HepG2 (cell line): ENCODE results near the gene ZNF556. TPM values are rescaled to one million over a fixed set of nuclear protein-coding genes. Genes with fewer than 3 reads are reported as not detected.

ENCODE experiments used
- ATF7 ChIP-seq, 2 experiments: fragments of 450-650 bp in 1 of 2; sonication (generic) in 1 of 2; formaldehyde crosslinking in 1 of 2; IDR thresholded peaks; 2 replicates each; pipeline versions ENCODE4 v1.4.0 to v1.6.1; 2016 to 2020; ENCODE audit warnings: antibody characterized with exemption in 1 of 2, mild to moderate bottlenecking in 1 of 2, missing genetic modification reagents in 1 of 2
- GFI1 ChIP-seq: sonication (generic); formaldehyde crosslinking; IDR thresholded peaks from 2 replicates; pipeline ENCODE4 v1.5.0; 2020; ENCODE audit warnings: missing genetic modification reagents, mild to moderate bottlenecking, borderline replicate concordance
- HMG20B ChIP-seq: conservative IDR thresholded peaks from 2 replicates; pipeline ENCODE4 v1.6.1; 2016; ENCODE audit warnings: missing genetic modification reagents, missing compliant biosample characterization
- IRF2 ChIP-seq: IDR thresholded peaks from 2 replicates; pipeline ENCODE4 v1.6.1; 2018; ENCODE audit warnings: missing genetic modification reagents, missing compliant biosample characterization
- KLF9 ChIP-seq: IDR thresholded peaks from 2 replicates; pipeline ENCODE4 v1.6.1; 2016; ENCODE audit warnings: low read depth
- NPAS2 ChIP-seq: sonication (generic); formaldehyde crosslinking; IDR thresholded peaks from 2 replicates; pipeline ENCODE4 v1.8.0; 2022; ENCODE audit warnings: mild to moderate bottlenecking, missing genetic modification reagents, borderline replicate concordance
- PTBP1 ChIP-seq: fragments of 200-400 bp; formaldehyde crosslinking; IDR thresholded peaks from 2 replicates; pipeline ENCODE4 v1.6.1; 2018; ENCODE audit warnings: low read length, low read depth; ENCODE audit not compliant: poor library complexity, severe bottlenecking
- SP2 ChIP-seq: sonication (generic); formaldehyde crosslinking; IDR thresholded peaks from 2 replicates; pipeline ENCODE4 v1.5.1; 2020; ENCODE audit warnings: mild to moderate bottlenecking, missing genetic modification reagents
- TOE1 ChIP-seq: sonication (generic); formaldehyde crosslinking; IDR thresholded peaks from 2 replicates; pipeline ENCODE4 v1.4.0; 2020; ENCODE audit warnings: mild to moderate bottlenecking, missing genetic modification reagents
- XRCC5 ChIP-seq: fragments of 200-400 bp; formaldehyde crosslinking; optimal IDR thresholded peaks from 2 replicates; pipeline ENCODE3; 2017; ENCODE audit warnings: mild to moderate bottlenecking, low read length
- ZBTB7A ChIP-seq: sonication (generic); formaldehyde crosslinking; IDR thresholded peaks from 2 replicates; pipeline ENCODE4 v1.8.0; 2022; ENCODE audit warnings: mild to moderate bottlenecking, missing genetic modification reagents
- ZMYM4 ChIP-seq: sonication (generic); formaldehyde crosslinking; IDR thresholded peaks from 2 replicates; pipeline ENCODE4 v1.8.1; 2023; ENCODE audit warnings: mild to moderate bottlenecking, missing genetic modification reagents
- ZNF10 ChIP-seq: sonication (generic); formaldehyde crosslinking; IDR thresholded peaks from 2 replicates; pipeline ENCODE4 v1.4.0; 2020; ENCODE audit warnings: mild to moderate bottlenecking, low read depth, missing genetic modification reagents, borderline replicate concordance
- ZNF296 ChIP-seq: sonication (generic); formaldehyde crosslinking; conservative IDR thresholded peaks from 2 replicates; pipeline ENCODE4 v1.5.0; 2020; ENCODE audit warnings: mild to moderate bottlenecking, missing genetic modification reagents
- ZNF703 ChIP-seq: sonication (generic); formaldehyde crosslinking; IDR thresholded peaks from 2 replicates; pipeline ENCODE4 v1.5.1; 2020; ENCODE audit warnings: missing genetic modification reagents, mild to moderate bottlenecking, moderate library complexity, borderline replicate concordance
- ZNF780A ChIP-seq: sonication (generic); formaldehyde crosslinking; IDR thresholded peaks from 2 replicates; pipeline ENCODE4 v1.8.0; 2022; ENCODE audit warnings: mild to moderate bottlenecking, missing genetic modification reagents, moderate library complexity
- polyA plus RNA-seq, 8 experiments: library from polyadenylated mRNA; depleted of rRNA in 3 of 8; stranded (reverse) in 7 of 8; unstranded in 1 of 8; fragments of >200 nt; fragmentation: Illumina TruSeq in 4 of 8; extraction: Trizol in 4 of 8; gene quantifications; 2 replicates each; pipeline versions ENCODE4 v1.2.1 to v1.2.3, GENCODE V29; 2011 to 2016; ENCODE audit warnings: low read depth in 4 of 8, missing spikeins in 1 of 8, mixed read lengths in 1 of 8; ENCODE audit not compliant: insufficient read depth in 1 of 8
- total RNA-seq, 5 experiments: library from RNA; depleted of rRNA; stranded (reverse); fragments of >200 nt; fragmentation: Illumina TruSeq; extraction: Trizol; gene quantifications; 2 replicates each; pipeline ENCODE4 v1.2.3, GENCODE V29; 2016; ENCODE audit warnings: low read depth in 1 of 5
- TF ChIP-seq, protein P1 (sequence below): sonication (generic); formaldehyde crosslinking; IDR thresholded peaks from 2 replicates; pipeline ENCODE4 v1.8.0; 2022; ENCODE audit warnings: low read depth, missing genetic modification reagents
- TF ChIP-seq, protein P2 (sequence below): sonication (generic); formaldehyde crosslinking; IDR thresholded peaks from 2 replicates; pipeline ENCODE4 v1.5.0; 2020; ENCODE audit warnings: missing genetic modification reagents, mild to moderate bottlenecking, borderline replicate concordance
- TF ChIP-seq, protein P3 (sequence below): sonication (generic); formaldehyde crosslinking; IDR thresholded peaks from 2 replicates; pipeline ENCODE4 v1.4.0; 2020; ENCODE audit warnings: missing genetic modification reagents, borderline replicate concordance

The ZNF556 gene
- total and polyA plus RNA-seq, 2 of the 13 experiments (the other 11 are each of a cell fraction or from before 2014, with no cell fraction given), result 4.2 to 28.6 TPM

GRCh38 chr19:2819540-2820111 lies 47.5 kb upstream of the ZNF556 start, which contains the start of gene ZNF554 (continued):
- TF ChIP-seq, protein P1, sequence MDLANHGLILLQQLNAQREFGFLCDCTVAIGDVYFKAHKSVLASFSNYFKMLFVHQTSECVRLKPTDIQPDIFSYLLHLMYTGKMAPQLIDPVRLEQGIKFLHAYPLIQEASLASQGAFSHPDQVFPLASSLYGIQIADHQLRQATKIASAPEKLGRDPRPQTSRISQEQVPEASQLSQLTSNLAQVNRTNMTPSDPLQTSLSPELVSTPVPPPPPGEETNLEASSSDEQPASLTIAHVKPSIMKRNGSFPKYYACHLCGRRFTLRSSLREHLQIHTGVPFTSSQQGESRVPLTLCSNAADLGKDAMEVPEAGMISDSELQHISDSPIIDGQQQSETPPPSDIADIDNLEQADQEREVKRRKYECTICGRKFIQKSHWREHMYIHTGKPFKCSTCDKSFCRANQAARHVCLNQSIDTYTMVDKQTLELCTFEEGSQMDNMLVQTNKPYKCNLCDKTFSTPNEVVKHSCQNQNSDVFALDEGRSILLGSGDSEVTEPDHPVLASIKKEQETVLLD (CRISPR knock-in tag), result no peak
- TF ChIP-seq, protein P2, sequence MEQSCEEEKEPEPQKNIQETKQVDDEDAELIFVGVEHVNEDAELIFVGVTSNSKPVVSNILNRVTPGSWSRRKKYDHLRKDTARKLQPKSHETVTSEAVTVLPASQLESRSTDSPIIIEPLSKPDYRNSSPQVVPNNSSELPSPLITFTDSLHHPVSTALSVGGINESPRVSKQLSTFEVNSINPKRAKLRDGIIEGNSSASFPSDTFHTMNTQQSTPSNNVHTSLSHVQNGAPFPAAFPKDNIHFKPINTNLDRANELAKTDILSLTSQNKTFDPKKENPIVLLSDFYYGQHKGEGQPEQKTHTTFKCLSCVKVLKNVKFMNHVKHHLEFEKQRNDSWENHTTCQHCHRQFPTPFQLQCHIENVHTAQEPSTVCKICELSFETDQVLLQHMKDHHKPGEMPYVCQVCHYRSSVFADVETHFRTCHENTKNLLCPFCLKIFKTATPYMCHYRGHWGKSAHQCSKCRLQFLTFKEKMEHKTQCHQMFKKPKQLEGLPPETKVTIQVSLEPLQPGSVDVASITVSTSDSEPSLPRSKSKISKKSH (CRISPR knock-in tag), result peak; percentile 38; the same call in 1 of the 2 replicates
- TF ChIP-seq IRF2 (CRISPR knock-in tag), result peak; percentile 96
- no peak for TF ChIP-seq KLF9
- TF ChIP-seq ZNF296 (CRISPR knock-in tag), result no peak
- no peak for TF ChIP-seq ZNF703 (CRISPR knock-in tag)
- TF ChIP-seq ZNF10 (CRISPR knock-in tag), result no peak
- peak; percentile 92 for TF ChIP-seq ZMYM4 (CRISPR knock-in tag)
- no peak for TF ChIP-seq ZNF780A
- TF ChIP-seq, protein P3, sequence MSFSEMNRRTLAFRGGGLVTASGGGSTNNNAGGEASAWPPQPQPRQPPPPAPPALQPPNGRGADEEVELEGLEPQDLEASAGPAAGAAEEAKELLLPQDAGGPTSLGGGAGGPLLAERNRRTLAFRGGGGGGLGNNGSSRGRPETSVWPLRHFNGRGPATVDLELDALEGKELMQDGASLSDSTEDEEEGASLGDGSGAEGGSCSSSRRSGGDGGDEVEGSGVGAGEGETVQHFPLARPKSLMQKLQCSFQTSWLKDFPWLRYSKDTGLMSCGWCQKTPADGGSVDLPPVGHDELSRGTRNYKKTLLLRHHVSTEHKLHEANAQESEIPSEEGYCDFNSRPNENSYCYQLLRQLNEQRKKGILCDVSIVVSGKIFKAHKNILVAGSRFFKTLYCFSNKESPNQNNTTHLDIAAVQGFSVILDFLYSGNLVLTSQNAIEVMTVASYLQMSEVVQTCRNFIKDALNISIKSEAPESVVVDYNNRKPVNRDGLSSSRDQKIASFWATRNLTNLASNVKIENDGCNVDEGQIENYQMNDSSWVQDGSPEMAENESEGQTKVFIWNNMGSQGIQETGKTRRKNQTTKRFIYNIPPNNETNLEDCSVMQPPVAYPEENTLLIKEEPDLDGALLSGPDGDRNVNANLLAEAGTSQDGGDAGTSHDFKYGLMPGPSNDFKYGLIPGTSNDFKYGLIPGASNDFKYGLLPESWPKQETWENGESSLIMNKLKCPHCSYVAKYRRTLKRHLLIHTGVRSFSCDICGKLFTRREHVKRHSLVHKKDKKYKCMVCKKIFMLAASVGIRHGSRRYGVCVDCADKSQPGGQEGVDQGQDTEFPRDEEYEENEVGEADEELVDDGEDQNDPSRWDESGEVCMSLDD (CRISPR knock-in tag), result peak; percentile 79; the same call in 1 of the 2 replicates
- TF ChIP-seq TOE1 (CRISPR knock-in tag), result no peak
- TF ChIP-seq GFI1 (CRISPR knock-in tag), result peak; percentile 65; the same call in 1 of the 2 replicates
- no peak for TF ChIP-seq ATF7 (IDR thresholded peaks at IDR 0.05)
- TF ChIP-seq ATF7 (CRISPR knock-in tag; IDR thresholded peaks at IDR 0.05), result no peak
- no peak for TF ChIP-seq HMG20B
- peak; percentile 58 for TF ChIP-seq SP2 (CRISPR knock-in tag)
- TF ChIP-seq PTBP1, result no peak
- TF ChIP-seq ZBTB7A (CRISPR knock-in tag), result no peak
- peak; percentile 99 for TF ChIP-seq XRCC5
- no peak for TF ChIP-seq NPAS2 (CRISPR knock-in tag)
